GM03348 (cell line): ENCODE results near the gene VWA3B.
"Not testable (repeated sequence)": the region's sequence is repeated elsewhere in the genome, so short reads cannot be mapped to it uniquely, and the experiment has no call there.

Experiments
- DNase-seq: peaks from one replicate; pipeline ENCODE4 v3.0.0; 2012; ENCODE audit warnings: low spot score

The VWA3B gene

DNA sequence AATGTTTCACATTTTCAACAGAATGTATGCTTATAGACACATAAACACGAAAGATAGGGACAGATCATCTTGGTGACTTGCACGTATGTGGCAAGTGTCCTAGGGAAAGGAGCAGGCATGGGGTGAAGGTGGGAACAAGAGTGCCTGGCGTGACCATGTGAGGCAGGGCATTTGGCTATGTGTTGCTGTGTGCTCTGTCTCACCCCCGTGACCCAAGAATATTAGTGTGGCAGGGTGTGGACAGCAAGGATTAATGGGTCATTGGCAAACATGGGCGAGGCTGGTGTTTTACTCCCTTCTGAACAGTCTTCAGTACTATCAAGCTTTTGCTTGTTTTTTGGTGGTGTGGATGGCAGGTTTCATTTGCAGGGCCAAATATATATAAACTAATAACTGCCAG lies 1.3 kb upstream of the VWA3B start:
- DNase-seq, result no peak

DNA sequence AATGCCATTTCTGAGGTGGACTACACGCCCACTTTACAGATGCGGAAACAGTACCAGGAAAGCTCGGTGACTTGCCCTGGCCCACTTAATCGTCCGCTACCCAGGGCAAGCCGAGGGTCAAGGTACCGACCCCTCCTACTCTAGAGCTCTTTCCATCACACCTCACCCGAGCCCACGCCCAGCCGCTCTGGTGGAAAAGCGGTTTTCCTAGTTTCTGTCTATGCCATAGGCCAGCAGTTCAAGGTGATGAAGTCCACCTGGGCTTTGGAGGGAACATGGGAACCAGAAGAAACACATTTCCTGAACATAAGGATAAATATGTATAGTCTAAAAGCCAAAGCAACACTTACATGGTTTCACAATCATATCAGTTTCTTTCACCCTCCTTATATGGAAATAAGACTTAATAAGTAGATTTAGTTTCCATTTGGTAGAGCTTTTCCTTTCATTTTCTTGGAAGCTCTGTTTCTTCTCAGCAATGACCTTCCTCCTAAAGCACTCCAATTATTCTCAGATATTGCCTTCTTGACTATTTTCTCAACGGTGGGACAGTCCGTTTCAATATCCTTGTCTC lies 567 bp downstream of the VWA3B start:
- DNase-seq, result no peak

DNA sequence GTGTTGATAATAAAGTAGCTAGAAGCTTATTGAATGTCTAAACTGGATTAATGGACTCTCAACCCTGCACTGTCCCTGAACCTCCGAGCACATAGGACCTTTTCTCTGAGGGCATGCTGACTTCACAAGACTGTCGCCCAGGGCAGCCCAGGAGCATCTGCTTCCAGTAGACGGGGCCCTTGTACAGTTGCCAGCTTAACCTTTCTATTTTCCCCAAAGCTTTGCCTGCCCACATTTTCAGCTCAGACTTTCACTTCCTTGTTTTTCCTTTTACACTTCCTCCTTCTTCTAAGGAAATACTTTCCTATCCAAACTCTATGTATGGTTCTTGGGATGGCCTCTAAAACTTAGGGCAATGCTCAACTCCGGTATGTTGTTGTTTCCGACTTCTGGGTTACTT lies 1.3 kb downstream of the VWA3B start:
- DNase-seq, result no peak

DNA sequence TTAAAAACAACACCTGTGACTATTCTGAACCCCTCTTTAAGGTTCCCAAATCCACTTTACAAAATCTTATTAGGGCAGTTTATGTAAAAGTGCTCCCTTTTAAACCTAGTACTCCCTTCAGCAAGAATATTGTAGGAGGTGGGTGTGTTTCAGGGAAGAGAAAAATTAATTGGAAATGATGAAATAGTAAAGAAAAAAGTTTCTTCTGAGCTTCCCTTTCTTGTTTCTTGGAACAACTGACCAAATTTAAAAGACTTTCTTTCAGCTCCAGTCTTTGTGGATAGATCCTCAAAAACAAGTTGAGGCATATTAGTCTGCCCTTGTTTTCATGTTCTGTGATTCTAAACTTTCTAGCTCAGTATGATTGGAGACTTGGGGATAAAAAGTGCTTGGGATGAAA lies 3.0 kb downstream of the VWA3B start:
- no peak for DNase-seq

DNA sequence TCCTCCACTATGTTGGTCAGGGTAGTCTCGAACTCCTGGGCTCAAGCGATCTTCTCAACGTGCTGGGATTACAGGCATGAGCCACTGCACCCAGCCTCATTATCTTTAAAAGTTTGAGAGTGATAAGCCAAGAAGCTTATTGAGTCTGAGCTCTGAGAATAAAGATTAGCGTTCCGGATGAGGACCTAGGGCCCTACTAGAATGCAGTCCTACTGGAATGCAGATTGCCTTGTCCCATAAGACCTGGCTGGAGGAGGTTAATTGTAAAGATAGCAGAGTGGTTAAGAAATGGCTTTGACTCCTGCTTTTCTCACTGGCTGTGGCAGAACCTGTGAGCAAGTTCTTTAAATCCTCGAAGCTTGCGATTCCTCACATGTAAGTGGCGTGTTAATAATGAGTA lies 4.0 kb downstream of the VWA3B start:
- DNase-seq, result no peak

DNA sequence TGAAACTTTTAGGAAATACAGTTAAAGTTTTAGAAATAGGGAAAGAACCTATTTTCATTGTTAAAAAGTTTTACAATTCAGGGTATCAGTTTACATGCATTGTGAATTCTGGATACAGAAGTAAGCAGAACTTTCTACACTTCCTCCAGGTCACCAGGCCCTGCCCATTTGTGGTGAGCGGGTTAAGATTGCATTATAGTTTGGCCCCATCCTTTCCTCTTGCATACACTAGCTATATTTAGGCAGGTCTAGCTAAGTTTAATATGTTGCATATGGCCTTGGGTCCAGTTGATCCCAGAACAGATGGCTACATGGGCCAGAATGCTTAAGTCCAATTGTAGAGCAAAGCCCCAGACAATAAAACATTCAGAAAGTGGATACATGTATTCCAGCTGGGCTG lies 4.8 kb downstream of the VWA3B start:
- no peak for DNase-seq

DNA sequence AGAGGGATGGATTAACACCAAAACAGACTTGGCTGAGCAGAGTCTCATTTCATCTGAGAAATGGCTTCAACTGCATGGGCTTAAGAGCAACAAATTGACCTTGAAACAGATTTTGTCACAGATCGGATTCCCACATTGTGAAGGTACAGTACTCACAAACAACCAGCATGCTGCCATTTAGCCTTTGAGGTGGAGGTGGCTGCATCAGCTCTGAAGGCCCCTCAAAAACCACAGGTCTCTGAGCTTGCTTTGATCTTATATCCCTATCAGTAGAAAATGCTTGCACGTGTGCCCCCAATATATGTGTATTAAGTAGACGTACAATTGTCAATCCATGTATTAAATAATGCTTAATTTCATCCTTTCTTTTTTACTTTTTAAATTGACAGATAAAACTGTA lies 6.2 kb downstream of the VWA3B start:
- no peak for DNase-seq

DNA sequence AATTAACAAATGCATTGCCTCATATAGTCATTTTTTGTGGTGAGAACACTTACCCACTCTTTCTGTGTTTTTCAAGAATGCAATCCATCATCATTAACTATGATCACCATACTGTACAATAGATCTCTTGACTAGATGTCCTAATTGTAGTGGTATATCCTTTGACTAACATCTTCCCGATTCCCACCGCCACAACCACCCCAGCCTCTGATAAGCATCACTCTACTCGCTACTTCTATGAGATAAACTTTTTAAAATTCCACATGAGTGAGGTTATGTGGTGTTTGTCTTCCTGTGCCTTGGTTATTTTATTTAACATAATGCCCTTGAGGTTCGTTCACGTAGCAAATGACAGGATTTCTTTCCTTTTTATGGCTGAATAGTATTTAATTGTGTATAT lies 6.6 kb downstream of the VWA3B start:
- DNase-seq, result no peak

DNA sequence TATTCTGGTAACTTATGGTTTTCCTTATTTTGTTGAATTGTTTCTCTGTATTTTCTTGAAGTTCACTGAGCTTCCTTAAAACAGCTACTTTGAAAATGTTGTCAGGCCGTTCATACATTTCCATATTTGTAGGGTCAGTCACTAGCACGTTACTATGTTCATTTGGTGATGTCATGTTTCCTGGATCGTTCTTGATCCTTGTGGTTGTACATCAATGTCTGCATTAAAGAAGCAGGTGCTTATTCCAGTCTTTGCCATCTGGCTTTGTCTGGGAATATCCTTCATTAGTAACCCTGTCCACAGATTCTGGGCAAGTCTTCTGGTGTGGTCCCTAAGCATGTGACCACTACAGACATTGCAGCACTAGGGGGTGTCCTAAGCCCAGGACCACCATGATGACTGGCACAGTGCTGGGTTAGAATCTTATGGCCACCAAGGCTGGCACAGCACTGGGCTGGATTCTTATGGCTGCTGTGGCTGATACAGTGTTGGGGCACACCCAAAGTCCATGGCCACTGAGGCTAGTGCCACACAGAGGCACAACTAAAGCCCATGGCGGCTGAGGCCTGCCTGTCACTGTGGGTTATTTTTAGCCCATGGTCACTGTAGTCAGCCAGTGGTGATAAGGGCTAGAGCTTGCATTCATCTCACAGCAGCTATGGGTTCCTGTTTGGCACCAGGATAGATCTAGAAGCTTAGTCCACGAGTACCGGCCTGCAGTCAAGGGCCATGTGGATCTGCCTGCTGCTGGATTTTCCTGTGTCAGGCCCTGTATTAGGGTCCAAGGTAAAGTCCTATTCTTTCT lies 13.2 kb downstream of the VWA3B start:
- DNase-seq, result no peak

DNA sequence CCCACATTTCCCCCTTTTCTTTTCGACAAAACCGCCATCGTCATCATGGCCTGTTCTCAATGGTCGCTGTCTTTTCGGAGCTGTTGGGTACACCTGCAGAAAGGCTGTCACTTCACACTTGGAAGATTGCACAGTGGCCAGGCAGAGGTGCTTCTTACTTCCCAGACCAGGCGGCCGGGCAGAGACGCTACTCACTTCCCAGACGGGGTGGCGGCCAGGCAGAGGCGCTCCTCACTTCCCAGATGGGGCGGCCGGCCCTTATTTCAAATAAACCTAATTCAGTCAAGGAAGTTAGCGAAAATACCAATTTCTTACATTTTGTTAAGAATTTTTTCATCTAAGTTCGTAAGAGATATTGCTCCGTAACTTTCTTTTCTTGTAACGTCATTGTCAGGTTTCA lies 15.3 kb downstream of the VWA3B start:
- not testable (repeated sequence) for DNase-seq

DNA sequence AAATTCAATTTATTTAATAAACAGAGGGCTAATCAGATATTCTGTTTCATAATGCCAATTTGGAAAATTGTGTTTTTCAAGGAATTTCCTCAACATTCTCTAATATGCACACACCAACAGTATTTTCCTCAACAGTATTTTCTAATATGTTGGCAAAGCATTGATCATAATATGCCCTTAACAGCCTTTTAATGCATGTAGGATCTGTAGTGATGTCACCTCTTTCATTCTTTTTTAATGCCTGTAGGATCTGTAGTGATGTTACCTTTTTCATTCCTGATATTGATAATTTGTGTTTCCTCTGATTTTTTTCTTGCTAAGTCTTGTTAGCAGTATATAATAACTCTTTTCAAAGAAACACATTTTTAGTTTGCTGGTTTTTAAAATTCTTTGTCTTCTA lies 15.9 kb downstream of the VWA3B start:
- DNase-seq, result no peak

DNA sequence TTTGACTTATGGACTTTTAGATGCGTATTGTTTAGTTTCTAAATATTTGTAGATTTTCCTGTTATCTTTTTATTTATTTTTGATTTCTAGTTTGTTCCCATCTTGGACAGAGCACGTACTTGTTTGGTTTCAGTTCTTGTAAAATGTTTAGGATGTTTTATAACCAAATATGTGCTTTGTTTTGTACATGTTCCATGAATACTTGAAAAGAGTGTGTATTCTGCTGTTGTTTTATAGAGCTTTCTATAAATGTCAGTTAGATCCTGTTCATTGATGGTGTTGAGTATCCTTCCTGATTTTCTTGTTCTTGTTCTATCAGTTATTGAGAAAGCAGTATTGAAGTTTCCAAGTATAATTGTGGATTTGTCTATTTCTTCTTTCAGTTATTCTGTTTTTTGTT lies 21.1 kb downstream of the VWA3B start:
- no peak for DNase-seq

DNA sequence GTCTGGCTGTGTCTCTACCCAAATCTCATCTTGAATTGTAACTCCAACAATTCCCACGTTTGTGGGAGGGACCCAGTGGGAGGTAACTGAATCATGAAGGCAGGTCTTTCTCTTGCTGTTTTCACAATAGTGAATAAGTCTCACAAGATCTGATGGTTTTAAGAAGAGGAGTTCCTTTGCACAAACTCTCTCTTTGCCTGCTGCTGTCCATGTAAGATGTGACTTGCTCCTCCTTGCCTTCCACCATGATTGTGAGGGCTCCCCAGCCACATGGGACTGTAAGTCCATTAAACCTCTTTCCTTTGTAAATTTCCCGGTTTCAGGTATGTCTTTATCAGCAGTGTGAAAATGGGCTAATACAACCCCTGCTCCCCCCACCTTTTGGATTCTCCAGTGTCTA lies 23.8 kb downstream of the VWA3B start:
- DNase-seq, result no peak

DNA sequence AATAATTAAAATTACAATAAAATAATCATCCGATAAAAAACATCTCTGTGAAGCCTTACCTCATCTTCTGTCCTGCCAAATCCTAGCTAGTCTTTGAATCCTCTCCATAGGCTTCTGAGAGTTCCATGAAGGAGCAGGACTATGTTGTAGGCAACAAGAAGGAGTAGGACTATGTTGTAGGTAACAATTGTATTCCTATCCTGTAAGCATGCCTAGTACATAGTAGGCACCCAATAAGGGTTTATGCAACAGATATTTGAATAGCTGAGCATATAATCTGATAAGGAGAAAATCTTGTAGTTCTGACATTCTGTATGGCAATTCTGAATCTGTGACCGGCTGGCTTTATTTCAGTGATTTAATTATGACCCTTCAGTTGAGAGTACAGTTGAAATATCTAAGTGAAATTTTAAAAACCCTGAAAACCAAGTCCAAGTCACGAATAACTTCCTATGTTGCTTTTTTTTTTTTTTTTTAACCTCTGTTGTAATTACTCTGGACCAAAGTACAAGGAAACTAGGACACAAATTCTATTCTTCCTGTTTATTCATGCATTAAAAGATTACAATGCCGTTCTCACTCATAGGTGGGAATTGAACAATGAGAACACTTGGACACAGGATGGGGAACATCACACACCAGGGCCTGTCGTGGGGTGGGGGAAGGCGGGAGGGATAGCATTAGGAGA lies 27.8 kb downstream of the VWA3B start:
- DNase-seq, result no peak

DNA sequence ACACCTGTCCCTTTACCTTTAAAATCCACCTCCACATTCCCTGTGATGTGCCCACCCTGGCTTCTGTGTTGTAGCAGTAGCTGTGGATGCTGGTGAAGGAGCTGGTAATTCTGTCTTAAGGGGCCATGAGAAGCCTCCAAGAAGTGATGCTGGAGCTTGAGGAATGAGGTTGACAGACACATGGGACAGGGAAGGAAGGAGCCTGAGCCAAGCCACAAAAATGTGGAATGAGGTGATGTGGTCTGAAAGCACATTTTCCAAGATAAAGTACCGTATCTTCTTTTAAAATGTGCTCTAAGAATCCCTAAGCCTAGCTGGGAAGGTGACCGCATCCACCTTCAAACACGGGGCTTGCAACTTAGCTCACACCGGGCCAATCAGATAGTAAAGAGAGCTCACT lies 31.2 kb downstream of the VWA3B start:
- DNase-seq, result peak; percentile 11

DNA sequence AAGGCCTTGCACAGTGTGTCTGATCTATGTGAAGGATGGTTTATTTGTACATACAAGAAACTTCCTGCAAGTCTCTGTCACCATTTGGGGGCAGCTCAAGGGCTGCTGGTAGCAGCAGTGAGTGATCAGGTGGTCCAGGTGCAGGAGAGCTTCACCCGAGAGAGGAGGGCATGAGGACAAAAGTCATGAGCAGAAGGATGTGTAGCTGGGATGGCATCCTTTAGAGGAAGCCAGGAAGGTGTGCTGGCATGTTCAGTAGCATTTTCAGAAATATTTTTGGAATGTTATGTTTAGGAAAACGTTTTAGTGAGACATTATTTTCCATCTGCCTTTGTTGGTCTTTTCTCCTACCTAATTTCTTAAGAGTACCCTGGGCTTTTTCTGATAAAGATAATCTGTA lies 31.9 kb downstream of the VWA3B start:
- no peak for DNase-seq

DNA sequence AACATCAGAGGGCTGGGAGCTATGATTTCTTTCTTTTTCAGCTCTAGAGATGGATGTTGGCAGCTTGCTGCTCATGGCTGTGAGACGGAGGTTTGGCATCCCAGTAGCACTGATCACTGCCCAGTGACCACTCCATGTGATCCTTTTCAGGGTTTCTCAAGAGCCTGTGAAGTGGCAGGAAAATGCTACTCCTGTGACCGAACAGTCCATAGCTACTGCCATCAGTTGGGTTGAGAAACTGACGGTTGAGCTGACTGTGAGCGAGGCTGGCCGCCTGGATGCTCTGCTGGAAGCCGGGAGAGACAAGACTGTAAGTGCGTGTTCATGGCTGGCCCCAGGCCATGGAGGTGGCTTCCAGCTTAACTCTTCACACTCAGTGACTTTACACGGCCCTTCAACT lies 34.2 kb downstream of the VWA3B start:
- DNase-seq, result peak; percentile 1

DNA sequence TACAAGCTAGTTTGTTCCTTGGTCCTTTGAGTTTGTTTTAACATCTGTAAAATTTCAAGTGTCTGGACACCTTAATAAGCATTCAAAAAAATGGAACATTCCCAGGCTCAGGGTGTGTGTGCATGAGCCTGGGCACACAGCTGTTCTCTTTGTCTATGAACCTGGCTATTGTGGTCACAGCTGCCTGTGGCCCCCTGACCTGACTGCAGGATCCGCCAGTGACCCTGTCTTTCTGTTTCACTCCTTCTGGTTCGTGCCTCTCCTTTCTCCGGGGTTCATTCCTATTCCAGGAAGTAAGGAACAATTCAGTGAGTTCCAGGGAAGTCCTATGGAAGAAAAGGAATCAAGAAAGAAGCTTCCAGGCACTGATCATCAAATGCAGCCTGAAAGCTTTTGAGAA lies 35.6 kb downstream of the VWA3B start:
- DNase-seq, result no peak

DNA sequence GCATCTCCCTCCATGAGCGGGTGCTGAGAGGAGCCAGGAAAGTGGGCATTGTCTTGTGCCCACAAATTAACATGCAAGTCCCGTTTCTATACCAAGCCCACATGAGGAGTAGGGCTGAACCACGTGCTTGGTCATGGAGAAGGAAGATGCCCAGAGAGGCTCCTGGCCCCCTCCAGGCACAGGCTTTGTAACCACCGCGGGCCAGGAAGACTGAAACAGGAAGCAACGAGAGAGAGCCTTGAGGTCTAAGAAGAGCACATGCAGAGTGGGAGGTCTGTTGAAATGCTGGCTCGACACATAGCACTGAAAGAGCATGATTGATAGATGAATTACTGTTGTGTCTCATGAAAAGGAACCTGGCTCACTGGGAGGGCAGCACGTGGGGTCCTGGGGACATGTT lies 36.3 kb downstream of the VWA3B start:
- no peak for DNase-seq

DNA sequence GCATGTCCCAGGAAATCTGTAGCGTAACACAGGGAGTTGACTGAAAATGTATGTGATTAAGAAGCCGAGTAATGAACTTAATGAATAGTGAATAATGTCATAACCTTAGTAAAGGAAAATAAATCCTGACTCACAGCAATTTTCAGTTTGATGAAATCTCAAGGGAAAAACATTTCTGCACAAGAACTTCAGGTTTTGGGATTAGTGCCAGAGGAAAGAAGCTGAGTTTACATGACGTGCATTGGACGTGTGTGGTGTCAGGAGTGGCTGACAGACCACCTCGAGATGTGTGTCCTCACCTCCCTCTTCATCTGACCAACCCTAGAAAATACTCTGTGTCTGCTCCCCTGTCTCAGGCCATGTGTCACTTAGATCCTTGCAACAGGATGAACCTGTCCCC lies 39.1 kb downstream of the VWA3B start:
- DNase-seq, result no peak

DNA sequence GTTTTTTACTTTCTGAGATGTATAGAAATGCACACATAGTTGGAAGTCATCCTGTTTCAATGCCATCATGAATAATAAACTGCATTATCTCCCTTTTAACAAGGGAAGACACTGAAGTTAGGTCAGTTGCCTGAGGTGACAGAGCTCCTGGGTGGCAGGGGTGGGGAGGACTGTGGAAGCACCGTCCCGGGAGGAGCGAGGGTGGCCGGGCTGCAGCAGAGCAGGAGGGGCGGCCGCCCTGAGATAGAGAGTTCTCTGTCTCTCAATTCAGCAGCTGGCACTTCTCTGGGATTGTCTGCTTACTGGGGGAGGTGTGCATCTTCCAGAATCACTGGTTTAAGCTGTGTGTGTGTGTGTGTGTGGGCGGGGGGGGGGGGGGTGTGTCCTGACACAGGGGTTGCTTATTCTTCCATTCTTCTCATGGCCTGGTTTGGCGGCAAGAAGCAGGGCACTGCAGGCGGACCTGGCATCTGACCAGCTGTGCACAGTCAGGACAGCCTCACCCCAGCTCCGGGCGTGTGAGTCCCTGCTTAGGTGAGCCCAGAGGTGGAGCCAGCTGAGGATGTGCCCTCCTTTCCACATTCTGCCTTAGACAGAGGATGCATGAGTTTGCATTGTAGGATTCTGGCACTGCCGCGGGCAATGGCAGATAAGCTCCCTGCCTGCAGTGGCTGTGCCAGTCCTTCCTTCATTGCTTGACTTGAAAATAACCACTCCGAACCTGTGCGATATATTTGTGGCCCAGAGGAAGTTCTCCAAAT lies 40.4 kb downstream of the VWA3B start:
- DNase-seq, result no peak

DNA sequence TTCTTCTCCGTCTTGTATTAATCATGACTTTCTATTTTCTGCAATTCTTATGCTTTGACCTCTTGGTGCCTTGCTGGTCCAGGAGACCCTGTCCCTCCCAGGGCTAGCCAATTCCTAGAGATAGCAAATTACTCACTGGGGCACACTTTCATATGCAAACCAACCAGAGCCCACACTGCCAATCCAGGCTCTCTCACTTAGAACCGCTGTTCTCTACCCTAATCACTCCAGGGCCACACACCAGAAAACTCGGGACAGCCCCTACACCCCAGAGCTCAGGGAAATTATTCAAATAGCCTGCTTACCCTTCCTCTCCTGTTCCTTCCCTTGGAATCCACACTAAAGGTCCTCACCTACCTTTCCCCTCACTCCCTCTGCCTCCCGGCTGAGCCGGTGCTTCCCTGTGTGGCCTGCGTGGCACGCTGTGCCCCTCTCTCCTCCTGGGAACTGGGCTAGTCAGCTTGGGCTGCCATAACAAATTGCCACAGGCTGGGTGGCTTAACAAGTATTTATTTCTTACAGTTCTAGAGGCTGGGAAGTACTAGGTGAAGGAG lies 41.7 kb downstream of the VWA3B start:
- no peak for DNase-seq

DNA sequence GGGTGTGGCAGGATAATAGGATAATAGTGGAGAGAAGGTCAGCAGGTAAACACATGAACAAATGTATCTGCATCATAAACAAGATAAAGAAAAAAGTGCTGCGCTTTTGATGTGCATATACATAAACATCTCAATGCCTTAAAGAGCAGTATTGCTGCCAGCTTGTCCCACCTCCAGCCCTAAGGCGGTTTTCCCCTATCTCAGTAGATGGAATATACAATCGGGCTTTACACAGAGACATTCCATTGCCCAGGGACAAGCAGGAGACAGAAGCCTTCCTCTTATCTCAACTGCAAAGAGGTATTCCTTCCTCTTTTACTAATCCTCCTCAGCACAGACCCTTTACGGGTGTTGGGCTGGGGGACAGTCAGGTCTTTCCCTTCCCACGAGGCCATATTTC lies 43.1 kb downstream of the VWA3B start:
- not testable (repeated sequence) for DNase-seq
